ENCODE measurements around the gene TANC1.

Gene TANC1

DNA sequence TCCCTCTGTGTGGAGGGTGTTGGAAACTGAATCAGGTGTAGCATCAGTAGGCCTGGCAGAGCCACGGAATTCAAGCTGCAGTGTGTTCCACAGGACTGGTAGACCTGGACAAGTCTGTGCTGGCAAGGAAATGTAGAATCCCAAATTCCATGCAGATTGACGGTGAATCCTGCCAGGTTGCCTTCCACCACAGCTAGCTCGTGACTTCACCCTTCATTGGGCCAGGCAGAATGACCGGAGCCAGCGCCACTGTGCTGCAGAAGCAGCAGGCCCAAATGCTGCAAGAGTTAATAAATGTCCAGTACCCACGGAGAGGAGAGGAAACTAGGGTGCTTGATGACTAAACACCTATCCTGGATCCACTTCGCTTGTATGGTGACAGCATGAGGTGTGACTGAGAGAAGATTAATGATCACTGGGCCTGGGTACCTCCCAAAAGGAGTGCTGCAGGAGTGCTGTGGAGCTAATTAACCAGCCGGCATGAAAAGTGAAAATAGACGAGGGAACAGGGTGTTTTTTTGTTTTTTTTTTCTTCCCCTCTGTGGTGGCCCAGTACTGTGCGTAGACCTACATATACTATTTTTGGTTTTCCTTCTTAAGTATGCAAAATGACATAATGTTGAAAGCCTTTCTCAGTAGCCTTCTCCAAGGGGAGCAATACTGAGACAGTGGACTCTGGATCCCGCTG, 122.2 kb downstream of the TANC1 start:
- Histone ChIP-seq H3K79me2 (ENCODE audit: insufficient read depth, low read length) (no peaks in the 10 kb centered on the region), H3K4me1 (ENCODE audit: insufficient read depth, low read length, poor library complexity, severe bottlenecking) (peaks cover 67% of the 10 kb centered on the region), H3K27me3 (ENCODE audit: insufficient read depth, low read length, poor library complexity, severe bottlenecking) (no peaks in the 10 kb centered on the region), H3K9ac (ENCODE audit: low read depth, low read length, poor library complexity, severe bottlenecking) (no peak overlapping the region), H3K9me2 (replicated peaks; ENCODE audit: low read depth, low read length) (no peaks in the 10 kb centered on the region), H3K9me3 (ENCODE audit: insufficient read depth, low read depth, low read length) (no peaks in the 10 kb centered on the region), H3K4me2 (ENCODE audit: low read depth, low read length, poor library complexity, severe bottlenecking) (no peak overlapping the region), H3K4me3 (ENCODE audit: low read length, poor library complexity, severe bottlenecking) (no peak overlapping the region), H3F3A (ENCODE audit: low read depth) (0 out of 2 replicates have a peak, but pooled peaks cover 4% of the 10 kb centered on the region), H3K36me3 (ENCODE audit: insufficient read depth, low read length) (no peaks in the 10 kb centered on the region), H2AFZ (ENCODE audit: low read length) (no peak overlapping the region), H4K20me1 (ENCODE audit: insufficient read depth, low read length, poor library complexity, severe bottlenecking) (no peaks in the 10 kb centered on the region)
- no peak for TF ChIP-seq EZH2phosphoT487 (IDR thresholded peaks at IDR 0.05; ENCODE audit: borderline replicate concordance)
- TF ChIP-seq, protein P1, sequence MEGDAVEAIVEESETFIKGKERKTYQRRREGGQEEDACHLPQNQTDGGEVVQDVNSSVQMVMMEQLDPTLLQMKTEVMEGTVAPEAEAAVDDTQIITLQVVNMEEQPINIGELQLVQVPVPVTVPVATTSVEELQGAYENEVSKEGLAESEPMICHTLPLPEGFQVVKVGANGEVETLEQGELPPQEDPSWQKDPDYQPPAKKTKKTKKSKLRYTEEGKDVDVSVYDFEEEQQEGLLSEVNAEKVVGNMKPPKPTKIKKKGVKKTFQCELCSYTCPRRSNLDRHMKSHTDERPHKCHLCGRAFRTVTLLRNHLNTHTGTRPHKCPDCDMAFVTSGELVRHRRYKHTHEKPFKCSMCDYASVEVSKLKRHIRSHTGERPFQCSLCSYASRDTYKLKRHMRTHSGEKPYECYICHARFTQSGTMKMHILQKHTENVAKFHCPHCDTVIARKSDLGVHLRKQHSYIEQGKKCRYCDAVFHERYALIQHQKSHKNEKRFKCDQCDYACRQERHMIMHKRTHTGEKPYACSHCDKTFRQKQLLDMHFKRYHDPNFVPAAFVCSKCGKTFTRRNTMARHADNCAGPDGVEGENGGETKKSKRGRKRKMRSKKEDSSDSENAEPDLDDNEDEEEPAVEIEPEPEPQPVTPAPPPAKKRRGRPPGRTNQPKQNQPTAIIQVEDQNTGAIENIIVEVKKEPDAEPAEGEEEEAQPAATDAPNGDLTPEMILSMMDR (conservative IDR thresholded peaks at IDR 0.05; ENCODE audit: low read length), result no peak

DNA sequence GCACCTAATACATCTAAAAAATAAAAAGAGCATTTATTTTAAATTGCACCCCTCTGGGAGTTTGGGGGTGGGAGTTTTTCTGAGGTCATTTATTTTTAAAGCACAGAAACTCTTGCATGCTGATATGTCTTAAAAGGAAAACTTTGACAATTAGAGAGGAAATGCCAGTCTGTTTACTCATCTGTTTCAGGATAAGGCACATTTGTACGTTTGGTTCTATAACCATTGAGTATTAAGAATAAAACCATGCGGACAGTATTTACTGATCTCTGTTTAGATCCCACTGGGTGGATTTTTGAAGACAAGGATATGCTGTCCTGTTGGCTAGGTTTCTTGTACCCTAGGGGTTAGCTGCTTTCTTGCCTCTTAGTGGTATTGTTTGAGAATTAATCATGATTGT, 122.9 kb downstream of the TANC1 start:
- no peaks in the 10 kb centered on the region for H3K79me2 ChIP-seq (ENCODE audit: insufficient read depth, low read length)
- H3K36me3 ChIP-seq (ENCODE audit: insufficient read depth, low read length), result no peaks in the 10 kb centered on the region
- H3K9ac ChIP-seq (ENCODE audit: low read depth, low read length, poor library complexity, severe bottlenecking), result peak overlapping the region; percentile 4
- 0 out of 2 replicates have a peak, but pooled peaks cover 4% of the 10 kb centered on the region for H3F3A ChIP-seq (ENCODE audit: low read depth)
- TF ChIP-seq, protein P1 (conservative IDR thresholded peaks at IDR 0.05; ENCODE audit: low read length), result no peak
- no peak for TF ChIP-seq EZH2phosphoT487 (IDR thresholded peaks at IDR 0.05; ENCODE audit: borderline replicate concordance)
- no peak overlapping the region for H3K4me3 ChIP-seq (ENCODE audit: low read length, poor library complexity, severe bottlenecking)
- H3K27me3 ChIP-seq (ENCODE audit: insufficient read depth, low read length, poor library complexity, severe bottlenecking), result no peaks in the 10 kb centered on the region
- no peaks in the 10 kb centered on the region for H4K20me1 ChIP-seq (ENCODE audit: insufficient read depth, low read length, poor library complexity, severe bottlenecking)
- peak overlapping the region; percentile 57 for H3K4me2 ChIP-seq (ENCODE audit: low read depth, low read length, poor library complexity, severe bottlenecking)
- no peaks in the 10 kb centered on the region for H3K9me2 ChIP-seq (replicated peaks; ENCODE audit: low read depth, low read length)
- peaks cover 60% of the 10 kb centered on the region for H3K4me1 ChIP-seq (ENCODE audit: insufficient read depth, low read length, poor library complexity, severe bottlenecking)
- no peak overlapping the region for H2AFZ ChIP-seq (ENCODE audit: low read length)
- H3K9me3 ChIP-seq (ENCODE audit: insufficient read depth, low read depth, low read length), result no peaks in the 10 kb centered on the region; the same call in 1 of the 2 replicates

DNA sequence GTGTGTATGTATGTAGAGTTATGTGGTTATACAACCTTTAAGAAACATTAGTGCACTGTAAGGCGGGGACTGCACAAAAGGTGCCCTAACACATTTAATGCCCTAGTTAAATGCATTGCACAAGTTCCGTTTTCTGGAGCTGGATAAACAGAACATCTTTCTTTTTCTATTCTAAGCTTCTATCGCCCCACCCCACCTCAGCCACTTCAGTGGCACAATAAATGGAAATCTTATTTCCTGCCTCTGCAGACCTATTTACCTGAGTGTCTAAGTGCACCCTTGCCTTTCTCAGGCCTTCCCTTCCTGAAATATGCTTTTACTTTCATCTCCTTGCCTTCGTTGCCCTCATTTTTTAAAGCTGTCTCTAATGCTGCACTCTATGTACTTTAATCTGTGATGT, 123.5 kb downstream of the TANC1 start:
- Histone ChIP-seq H3K4me1 (ENCODE audit: insufficient read depth, low read length, poor library complexity, severe bottlenecking) (peaks cover 55% of the 10 kb centered on the region), H3K4me3 (ENCODE audit: low read length, poor library complexity, severe bottlenecking) (no peak overlapping the region), H3K9me3 (ENCODE audit: insufficient read depth, low read depth, low read length) (no peaks in the 10 kb centered on the region; the same call in 1 of the 2 replicates), H3K9ac (ENCODE audit: low read depth, low read length, poor library complexity, severe bottlenecking) (peak overlapping the region; percentile 4), H3K79me2 (ENCODE audit: insufficient read depth, low read length) (no peaks in the 10 kb centered on the region), H3K4me2 (ENCODE audit: low read depth, low read length, poor library complexity, severe bottlenecking) (peak overlapping the region; percentile 57), H3K9me2 (replicated peaks; ENCODE audit: low read depth, low read length) (no peaks in the 10 kb centered on the region), H3K27me3 (ENCODE audit: insufficient read depth, low read length, poor library complexity, severe bottlenecking) (no peaks in the 10 kb centered on the region), H4K20me1 (ENCODE audit: insufficient read depth, low read length, poor library complexity, severe bottlenecking) (no peaks in the 10 kb centered on the region), H2AFZ (ENCODE audit: low read length) (0 out of 2 replicates have a peak overlapping the region, but pooled peaks have one; percentile 3), H3F3A (ENCODE audit: low read depth) (no peaks in the 10 kb centered on the region), H3K36me3 (ENCODE audit: insufficient read depth, low read length) (no peaks in the 10 kb centered on the region)
- no peak for TF ChIP-seq EZH2phosphoT487 (IDR thresholded peaks at IDR 0.05; ENCODE audit: borderline replicate concordance)
- TF ChIP-seq, protein P1 (conservative IDR thresholded peaks at IDR 0.05; ENCODE audit: low read length), result no peak
